ENCODE measurements around the gene DNAAF1. TPM values are rescaled to one million over a fixed set of nuclear protein-coding genes. Genes with fewer than 3 reads are reported as not detected.

The DNAAF1 gene
- total RNA-seq, 6 experiments from 2014 or later: not detected

DNA sequence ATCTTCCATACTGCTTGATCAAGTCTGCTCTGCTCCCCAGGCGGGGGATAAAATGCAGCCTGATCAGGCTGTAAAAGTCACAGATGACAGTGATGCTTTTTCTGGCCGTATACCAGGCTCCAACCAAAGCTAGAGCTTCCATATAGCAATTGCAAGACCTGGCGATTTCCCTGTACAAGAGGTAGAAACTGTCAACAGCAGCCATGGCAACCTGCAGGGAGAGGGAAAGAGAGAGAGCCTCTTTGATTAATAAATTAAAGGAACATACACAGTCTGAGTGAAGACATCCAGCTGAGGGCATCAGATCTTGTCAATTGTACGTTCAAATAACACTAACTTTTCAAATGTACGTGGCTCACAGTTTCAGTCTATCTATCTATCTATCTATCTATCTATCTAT lies 14.0 kb upstream of the DNAAF1 start:
- no peak overlapping the region for H3K27ac Mint-ChIP-seq
- no peak for DNase-seq
- no peaks in the 10 kb centered on the region for H3K9me3 Mint-ChIP-seq
- TF ChIP-seq, protein P1, sequence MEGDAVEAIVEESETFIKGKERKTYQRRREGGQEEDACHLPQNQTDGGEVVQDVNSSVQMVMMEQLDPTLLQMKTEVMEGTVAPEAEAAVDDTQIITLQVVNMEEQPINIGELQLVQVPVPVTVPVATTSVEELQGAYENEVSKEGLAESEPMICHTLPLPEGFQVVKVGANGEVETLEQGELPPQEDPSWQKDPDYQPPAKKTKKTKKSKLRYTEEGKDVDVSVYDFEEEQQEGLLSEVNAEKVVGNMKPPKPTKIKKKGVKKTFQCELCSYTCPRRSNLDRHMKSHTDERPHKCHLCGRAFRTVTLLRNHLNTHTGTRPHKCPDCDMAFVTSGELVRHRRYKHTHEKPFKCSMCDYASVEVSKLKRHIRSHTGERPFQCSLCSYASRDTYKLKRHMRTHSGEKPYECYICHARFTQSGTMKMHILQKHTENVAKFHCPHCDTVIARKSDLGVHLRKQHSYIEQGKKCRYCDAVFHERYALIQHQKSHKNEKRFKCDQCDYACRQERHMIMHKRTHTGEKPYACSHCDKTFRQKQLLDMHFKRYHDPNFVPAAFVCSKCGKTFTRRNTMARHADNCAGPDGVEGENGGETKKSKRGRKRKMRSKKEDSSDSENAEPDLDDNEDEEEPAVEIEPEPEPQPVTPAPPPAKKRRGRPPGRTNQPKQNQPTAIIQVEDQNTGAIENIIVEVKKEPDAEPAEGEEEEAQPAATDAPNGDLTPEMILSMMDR (IDR thresholded peaks at IDR 0.05): no peak
- H3K4me3 Mint-ChIP-seq: no peak overlapping the region
- no peaks in the 10 kb centered on the region for H3K27me3 Mint-ChIP-seq (ENCODE audit: insufficient read depth)
- peaks cover 9% of the 10 kb centered on the region for H3K4me1 Mint-ChIP-seq (ENCODE audit: low read depth)
- peaks cover 7% of the 10 kb centered on the region for H3K36me3 Mint-ChIP-seq (ENCODE audit: low read depth)

DNA sequence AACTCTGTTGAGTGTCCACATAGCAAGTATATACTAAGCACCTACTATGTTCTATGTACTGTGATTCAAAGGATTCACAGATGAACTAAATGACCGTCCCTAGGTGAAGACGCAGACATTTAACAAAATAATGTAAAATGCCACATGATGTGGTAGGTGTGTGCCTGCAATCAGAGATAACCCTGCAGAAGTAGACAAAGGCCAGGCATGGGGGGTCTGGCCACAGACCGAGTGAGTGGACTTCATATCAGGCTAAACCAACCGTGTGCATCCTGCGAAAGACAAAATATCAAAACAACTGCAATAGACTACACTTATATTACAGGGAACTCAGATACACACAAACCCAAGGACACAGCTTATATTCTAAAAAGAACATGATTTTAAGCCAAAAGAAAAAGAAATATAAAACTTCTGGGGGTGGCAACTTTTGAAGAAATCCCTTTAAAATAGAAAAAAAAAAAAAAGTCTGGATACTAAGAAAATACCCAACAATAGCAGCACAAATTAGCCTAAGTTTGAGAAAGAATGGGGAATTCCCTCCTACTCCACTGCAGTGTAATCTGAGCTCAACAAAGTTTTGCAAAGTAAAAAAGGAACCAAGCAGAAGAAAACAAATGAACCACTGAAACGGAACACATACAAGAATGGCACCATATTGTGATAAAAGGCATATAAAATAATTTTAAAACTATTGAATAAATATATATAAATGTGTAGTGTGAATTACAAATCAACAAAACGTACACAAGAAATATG lies 12.4 kb upstream of the DNAAF1 start:
- H3K27ac Mint-ChIP-seq: no peak overlapping the region
- H3K4me1 Mint-ChIP-seq (ENCODE audit: low read depth): peaks cover 19% of the 10 kb centered on the region

DNA sequence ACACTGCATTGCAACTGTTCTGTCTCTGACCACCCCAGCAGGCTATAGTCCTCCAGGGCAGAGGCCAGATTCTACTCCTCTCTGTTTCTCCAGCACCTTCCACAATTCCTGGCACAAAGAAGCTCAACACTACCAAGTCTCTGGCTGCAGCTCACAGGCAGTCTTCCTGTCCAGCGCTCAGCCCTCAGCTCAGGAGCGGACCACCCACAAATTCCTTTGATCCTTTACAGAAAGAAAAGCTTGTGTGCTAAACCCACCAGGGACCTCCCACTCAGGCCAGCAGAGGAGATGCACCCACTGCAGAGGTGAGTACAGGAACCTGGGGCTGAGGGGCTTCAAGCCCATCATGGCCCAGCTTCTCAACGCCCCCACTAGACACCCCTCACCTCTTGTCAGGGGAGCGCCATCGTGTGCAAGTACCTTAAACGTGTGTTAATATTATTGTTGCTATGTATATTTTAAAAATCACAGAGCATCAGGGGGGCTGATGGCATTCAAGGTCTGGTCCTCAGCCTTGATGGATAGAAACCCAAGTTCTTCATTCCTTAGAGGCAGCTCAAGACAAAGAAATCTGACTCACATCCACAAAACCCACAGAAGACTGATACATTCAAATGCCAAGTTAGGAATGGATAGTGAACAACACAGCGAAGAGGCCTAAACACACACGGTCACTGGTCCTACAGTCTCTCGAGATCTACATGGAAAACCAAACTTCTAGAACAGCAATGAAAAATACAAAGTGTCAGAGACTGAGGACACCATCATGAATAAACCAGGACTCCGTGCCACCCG lies 8.6 kb upstream of the DNAAF1 start:
- no peak for DNase-seq
- no peak overlapping the region for H3K4me3 Mint-ChIP-seq
- H3K36me3 Mint-ChIP-seq (ENCODE audit: low read depth): no peaks in the 10 kb centered on the region
- TF ChIP-seq, protein P1 (IDR thresholded peaks at IDR 0.05): no peak
- no peaks in the 10 kb centered on the region for H3K9me3 Mint-ChIP-seq
- H3K4me1 Mint-ChIP-seq (ENCODE audit: low read depth): peaks cover 31% of the 10 kb centered on the region
- H3K27me3 Mint-ChIP-seq (ENCODE audit: insufficient read depth): no peaks in the 10 kb centered on the region; the same call in 1 of the 2 replicates
- H3K27ac Mint-ChIP-seq: no peak overlapping the region

More for the DNA sequence above, 12.4 kb upstream of the DNAAF1 start:
- H3K4me3 Mint-ChIP-seq: no peak overlapping the region
- peaks cover 7% of the 10 kb centered on the region for H3K36me3 Mint-ChIP-seq (ENCODE audit: low read depth)
- H3K9me3 Mint-ChIP-seq: no peaks in the 10 kb centered on the region
- DNase-seq: no peak
- TF ChIP-seq, protein P1 (IDR thresholded peaks at IDR 0.05): no peak
- H3K27me3 Mint-ChIP-seq (ENCODE audit: insufficient read depth): no peaks in the 10 kb centered on the region; the same call in 1 of the 2 replicates

GRCh38 chr16:84137287-84137686 lies 7.8 kb upstream of the DNAAF1 start:
- TF ChIP-seq, protein P1 (IDR thresholded peaks at IDR 0.05): no peak
- Mint-ChIP-seq H3K27me3 (ENCODE audit: insufficient read depth) (no peaks in the 10 kb centered on the region; the same call in 1 of the 2 replicates), H3K4me3 (no peak overlapping the region), H3K36me3 (ENCODE audit: low read depth) (no peaks in the 10 kb centered on the region), H3K4me1 (ENCODE audit: low read depth) (peaks cover 31% of the 10 kb centered on the region), H3K27ac (no peak overlapping the region), H3K9me3 (no peaks in the 10 kb centered on the region)
- no peak for DNase-seq

GRCh38 chr16:84137769-84138357 lies 7.2 kb upstream of the DNAAF1 start:
- no peak for DNase-seq
- no peaks in the 10 kb centered on the region for H3K9me3 Mint-ChIP-seq
- no peak overlapping the region for H3K4me3 Mint-ChIP-seq
- H3K27ac Mint-ChIP-seq: no peak overlapping the region
- H3K27me3 Mint-ChIP-seq (ENCODE audit: insufficient read depth): no peaks in the 10 kb centered on the region; the same call in 1 of the 2 replicates
- no peaks in the 10 kb centered on the region for H3K36me3 Mint-ChIP-seq (ENCODE audit: low read depth)
- H3K4me1 Mint-ChIP-seq (ENCODE audit: low read depth): peaks cover 33% of the 10 kb centered on the region
- TF ChIP-seq, protein P1 (IDR thresholded peaks at IDR 0.05): no peak
